HepG2 (cell line): Measurements from ENCODE around the gene CUTC. TPM values are rescaled to one million over a fixed set of nuclear protein-coding genes. Genes with fewer than 3 reads are reported as not detected.

ENCODE experiments used
- ATAC-seq: fragments of 200-7000 bp; cut with Tn5 transposase; 3 replicates; pipeline ENCODE4 v1.9.1; 2020; ENCODE audit warnings: mild to moderate bottlenecking, moderate library complexity
- BruUV-seq: library from RNA; stranded (reverse); fragments of 400-500 nt; replicated peaks from 2 replicates; lab custom pipeline; 2021; lab: Mats Ljungman, UMichigan
- CTCF ChIA-PET: fragments of 300-600 bp; formaldehyde crosslinking; extraction: SDS; loops from one replicate; lab custom pipeline; 2021; ENCODE audit warnings: low total read pairs, inconsistent platforms, low intra/inter-chr PET ratio; lab: Yijun Ruan, JAX
- POLR2A ChIA-PET: fragments of 350-600 bp; sonication (Branson Sonifier 250); formaldehyde crosslinking; loops from one replicate; lab custom pipeline; 2020; ENCODE audit warnings: antibody characterized with exemption, inconsistent platforms; lab: Yijun Ruan, JAX
- DNase-seq: peaks from one replicate; pipeline ENCODE4 v3.0.0-alpha.2; 2015; ENCODE audit warnings: low spot score
- FAIRE-seq: peaks from 3 replicates; lab custom pipeline; 2011; peaks lifted over from hg19 to GRCh38; lab: Jason Lieb, UNC
- H2AFZ ChIP-seq: one replicate; pipeline ENCODE4 v1.6.1; 2011; ENCODE audit warnings: low read length, inconsistent platforms
- H3K27ac ChIP-seq: fragments of 300-600 bp; 3 replicates; pipeline ENCODE4 v1.8.0; 2011; ENCODE audit warnings: mixed run types, mild to moderate bottlenecking, mixed read lengths, low read length, inconsistent platforms; ENCODE audit not compliant: insufficient read depth; ENCODE audit errors: extremely low read length
- H3K27me3 ChIP-seq, 2 experiments: fragments of 200-600 bp in 1 of 2; 2 replicates in 1 of 2; 3 replicates in 1 of 2; pipeline versions ENCODE4 v1.6.0 to v1.8.0; 2011; ENCODE audit warnings: low read length in 2 of 2, mild to moderate bottlenecking in 2 of 2, moderate library complexity in 2 of 2, inconsistent platforms in 1 of 2; ENCODE audit not compliant: insufficient read depth in 2 of 2, control insufficient read depth in 1 of 2
- H3K36me3 ChIP-seq, 2 experiments: fragments of 200-600 bp in 1 of 2; replicated peaks in 1 of 2; 2 replicates in 1 of 2; 3 replicates in 1 of 2; pipeline versions ENCODE4 v1.5.1 to v1.8.0; 2011; ENCODE audit warnings: low read length in 2 of 2, inconsistent platforms in 1 of 2; ENCODE audit not compliant: insufficient read depth in 2 of 2, control insufficient read depth in 1 of 2
- H3K4me1 ChIP-seq: 2 replicates; pipeline ENCODE4 v1.5.1; 2012; ENCODE audit warnings: low read length, inconsistent platforms; ENCODE audit not compliant: insufficient read depth
- H3K4me2 ChIP-seq: 2 replicates; pipeline ENCODE4 v1.6.0; 2011; ENCODE audit warnings: low read depth, low read length, inconsistent platforms
- H3K4me3 ChIP-seq, 3 experiments: fragments of 200-600 bp in 1 of 3; sonication (generic), shearing (Covaris generic) in 1 of 3; replicated peaks in 1 of 3; 2 replicates each; pipeline ENCODE4 v1.5.1; 2011 to 2016; ENCODE audit warnings: low read length in 3 of 3, inconsistent platforms in 2 of 3, low read depth in 2 of 3, mild to moderate bottlenecking in 2 of 3, control low read depth in 1 of 3, mixed read lengths in 1 of 3; ENCODE audit not compliant: insufficient read depth in 1 of 3
- H3K79me2 ChIP-seq: one replicate; pipeline ENCODE4 v1.6.1; 2011; ENCODE audit warnings: low read length, inconsistent platforms; ENCODE audit not compliant: insufficient read depth
- H3K9ac ChIP-seq: 2 replicates; pipeline ENCODE4 v1.6.0; 2011; ENCODE audit warnings: mild to moderate bottlenecking, low read depth, low read length, inconsistent platforms; ENCODE audit not compliant: insufficient read depth
- H3K9me3 ChIP-seq: 2 replicates; pipeline ENCODE4 v1.5.1; 2012; ENCODE audit warnings: mild to moderate bottlenecking, low read length
- H4K20me1 ChIP-seq: 2 replicates; pipeline ENCODE4 v1.6.0; 2011; ENCODE audit warnings: inconsistent platforms, mild to moderate bottlenecking, low read length, moderate library complexity; ENCODE audit not compliant: insufficient read depth
- MED13 ChIP-seq: sonication (generic); formaldehyde crosslinking; IDR thresholded peaks from 2 replicates; pipeline ENCODE4 v1.5.0; 2020; ENCODE audit warnings: missing genetic modification reagents
- UBTF ChIP-seq: sonication (generic); formaldehyde crosslinking; IDR thresholded peaks from 2 replicates; pipeline ENCODE4 v1.4.0; 2020; ENCODE audit warnings: mild to moderate bottlenecking, missing genetic modification reagents
- ZFP36 ChIP-seq: fragments of 150-350 bp; IDR thresholded peaks from 2 replicates; pipeline ENCODE4 v1.6.1; 2018; ENCODE audit warnings: borderline replicate concordance, low read length, low read depth; ENCODE audit not compliant: partially characterized antibody
- ZNF337 ChIP-seq: sonication (generic); formaldehyde crosslinking; IDR thresholded peaks from 2 replicates; pipeline ENCODE4 v1.5.1; 2020; ENCODE audit warnings: missing genetic modification reagents, low read depth, mild to moderate bottlenecking, borderline replicate concordance
- ZNF784 ChIP-seq: sonication (generic); formaldehyde crosslinking; IDR thresholded peaks from 2 replicates; pipeline ENCODE4 v1.5.1; 2020; ENCODE audit warnings: missing genetic modification reagents, mild to moderate bottlenecking, borderline replicate concordance
- WGBS: methylation state at CpG from one replicate; pipeline ENCODE4 v1.1.6; 2017; ENCODE audit warnings: low lambda C conversion rate; 5-methylcytosine and 5-hydroxymethylcytosine counted together
- in situ Hi-C: cut with HindIII; loops from 2 replicates; pipeline ENCODE4 v1.10.0; 2017; ENCODE audit warnings: low pct_unique_long_range_greater_than_20kb; ENCODE audit not compliant: extremely low pct_ligation_motif_present
- intact Hi-C: fragments of 100-400 bp; cut with micrococcal nuclease; formaldehyde crosslinking; loops from one replicate; pipeline ENCODE4 v1.10.0; 2022; ENCODE audit not compliant: unreplicated experiment
- polyA plus RNA-seq, 8 experiments: library from polyadenylated mRNA; depleted of rRNA in 3 of 8; stranded (reverse) in 7 of 8; unstranded in 1 of 8; fragments of >200 nt; fragmentation: Illumina TruSeq in 4 of 8; extraction: Trizol in 4 of 8; gene quantifications; 2 replicates each; pipeline versions ENCODE4 v1.2.1 to v1.2.3, GENCODE V29; 2011 to 2016; ENCODE audit warnings: low read depth in 4 of 8, missing spikeins in 1 of 8, mixed read lengths in 1 of 8; ENCODE audit not compliant: insufficient read depth in 1 of 8
- total RNA-seq, 5 experiments: library from RNA; depleted of rRNA; stranded (reverse); fragments of >200 nt; fragmentation: Illumina TruSeq; extraction: Trizol; gene quantifications; 2 replicates each; pipeline ENCODE4 v1.2.3, GENCODE V29; 2016; ENCODE audit warnings: low read depth in 1 of 5
- TF ChIP-seq, protein P1 (sequence below): sonication (generic); formaldehyde crosslinking; IDR thresholded peaks from 2 replicates; pipeline ENCODE4 v1.4.0; 2020; ENCODE audit warnings: missing genetic modification reagents, mild to moderate bottlenecking, borderline replicate concordance
- TF ChIP-seq, protein P2 (sequence below): sonication (generic); formaldehyde crosslinking; IDR thresholded peaks from 2 replicates; pipeline ENCODE4 v1.4.0; 2020; ENCODE audit warnings: low read depth, mild to moderate bottlenecking, missing genetic modification reagents

Gene CUTC
- total and polyA plus RNA-seq, 2 of the 13 experiments (the other 11 are each of a cell fraction or from before 2014, with no cell fraction given) = 22.3 to 25.8 TPM

GRCh38 chr10:99720387-99720786 is 11.6 kb upstream of the CUTC start:
- no peaks in the 10 kb centered on the region for H3K4me1 ChIP-seq
- H2AFZ ChIP-seq = no peak overlapping the region
- H3K27me3 ChIP-seq = no peaks in the 10 kb centered on the region
- no peak overlapping the region for H3K9ac ChIP-seq
- H4K20me1 ChIP-seq = no peaks in the 10 kb centered on the region
- ATAC-seq (no peak), DNase-seq (no peak), FAIRE-seq (no peak)
- 88% methylated on average over 2 of the region's 2 CpGs for WGBS
- H3K79me2 ChIP-seq = no peaks in the 10 kb centered on the region
- intact Hi-C loops = no loop called here
- no peak overlapping the region for H3K27ac ChIP-seq
- no peak overlapping the region for H3K4me2 ChIP-seq
- in situ Hi-C loops = no loop called here
- TF ChIP-seq, protein P1, sequence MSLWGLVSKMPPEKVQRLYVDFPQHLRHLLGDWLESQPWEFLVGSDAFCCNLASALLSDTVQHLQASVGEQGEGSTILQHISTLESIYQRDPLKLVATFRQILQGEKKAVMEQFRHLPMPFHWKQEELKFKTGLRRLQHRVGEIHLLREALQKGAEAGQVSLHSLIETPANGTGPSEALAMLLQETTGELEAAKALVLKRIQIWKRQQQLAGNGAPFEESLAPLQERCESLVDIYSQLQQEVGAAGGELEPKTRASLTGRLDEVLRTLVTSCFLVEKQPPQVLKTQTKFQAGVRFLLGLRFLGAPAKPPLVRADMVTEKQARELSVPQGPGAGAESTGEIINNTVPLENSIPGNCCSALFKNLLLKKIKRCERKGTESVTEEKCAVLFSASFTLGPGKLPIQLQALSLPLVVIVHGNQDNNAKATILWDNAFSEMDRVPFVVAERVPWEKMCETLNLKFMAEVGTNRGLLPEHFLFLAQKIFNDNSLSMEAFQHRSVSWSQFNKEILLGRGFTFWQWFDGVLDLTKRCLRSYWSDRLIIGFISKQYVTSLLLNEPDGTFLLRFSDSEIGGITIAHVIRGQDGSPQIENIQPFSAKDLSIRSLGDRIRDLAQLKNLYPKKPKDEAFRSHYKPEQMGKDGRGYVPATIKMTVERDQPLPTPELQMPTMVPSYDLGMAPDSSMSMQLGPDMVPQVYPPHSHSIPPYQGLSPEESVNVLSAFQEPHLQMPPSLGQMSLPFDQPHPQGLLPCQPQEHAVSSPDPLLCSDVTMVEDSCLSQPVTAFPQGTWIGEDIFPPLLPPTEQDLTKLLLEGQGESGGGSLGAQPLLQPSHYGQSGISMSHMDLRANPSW (CRISPR knock-in tag) = no peak
- TF ChIP-seq, protein P2, sequence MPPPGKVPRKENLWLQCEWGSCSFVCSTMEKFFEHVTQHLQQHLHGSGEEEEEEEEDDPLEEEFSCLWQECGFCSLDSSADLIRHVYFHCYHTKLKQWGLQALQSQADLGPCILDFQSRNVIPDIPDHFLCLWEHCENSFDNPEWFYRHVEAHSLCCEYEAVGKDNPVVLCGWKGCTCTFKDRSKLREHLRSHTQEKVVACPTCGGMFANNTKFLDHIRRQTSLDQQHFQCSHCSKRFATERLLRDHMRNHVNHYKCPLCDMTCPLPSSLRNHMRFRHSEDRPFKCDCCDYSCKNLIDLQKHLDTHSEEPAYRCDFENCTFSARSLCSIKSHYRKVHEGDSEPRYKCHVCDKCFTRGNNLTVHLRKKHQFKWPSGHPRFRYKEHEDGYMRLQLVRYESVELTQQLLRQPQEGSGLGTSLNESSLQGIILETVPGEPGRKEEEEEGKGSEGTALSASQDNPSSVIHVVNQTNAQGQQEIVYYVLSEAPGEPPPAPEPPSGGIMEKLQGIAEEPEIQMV (CRISPR knock-in tag) = no peak
- TF ChIP-seq ZNF784 (CRISPR knock-in tag) = no peak
- TF ChIP-seq ZNF337 = no peak
- TF ChIP-seq ZFP36 = no peak
- no peak for TF ChIP-seq MED13 (CRISPR knock-in tag)
- TF ChIP-seq UBTF (CRISPR knock-in tag) = no peak
- H3K36me3 ChIP-seq = peaks cover 22 to 52% of the 10 kb centered on the region in 2 experiments; a peak in 4 of 5 replicates
- no TSS peak for BruUV-seq
- POLR2A ChIA-PET = interaction anchor here (1.4 kb wide), 1 partner anchor 12 kb away, joined by 6 read pairs; the partner anchor contains the start of genes COX15 and CUTC
- CTCF ChIA-PET = no interaction called here
- no peaks in the 10 kb centered on the region for H3K9me3 ChIP-seq
- H3K4me3 ChIP-seq = no peak overlapping the region
